GM12801 (cell line): ENCODE data around the gene EIF4B.

Experiments
- CTCF ChIP-seq: IDR thresholded peaks from one replicate; pipeline ENCODE4 v1.5.1; 2011; ENCODE audit warnings: control low read depth; ENCODE audit not compliant: insufficient read length; ENCODE audit errors: extremely low read depth

The EIF4B gene

GRCh38 chr12:53071591-53072551 lies 65.6 kb downstream of the EIF4B start:
- no peak for TF ChIP-seq CTCF

- no peak for TF ChIP-seq CTCF
These were observed 67.6 kb downstream of the EIF4B start for GRCh38 chr12:53073881-53074280.

- TF ChIP-seq CTCF = no peak
These were observed 68.2 kb downstream of the EIF4B start for GRCh38 chr12:53074283-53074998.

- no peak for TF ChIP-seq CTCF
These were observed 68.7 kb downstream of the EIF4B start for GRCh38 chr12:53074999-53075370.

GRCh38 chr12:53076461-53076860 lies 70.2 kb downstream of the EIF4B start:
- no peak for TF ChIP-seq CTCF

GRCh38 chr12:53077030-53077429 lies 70.8 kb downstream of the EIF4B start:
- no peak for TF ChIP-seq CTCF

- TF ChIP-seq CTCF = no peak
These were observed 72.4 kb downstream of the EIF4B start for GRCh38 chr12:53078425-53079225.
